NCI-H2107 treated with DMSO at 0.1 percent for 48 hours (cell line): ENCODE data around the gene ENTR1.

Experiments used
- DNase-seq: peaks from one replicate; lab custom pipeline; 2025; ENCODE audit not compliant: unreplicated experiment; lab: John Stamatoyannopoulos, UW

The ENTR1 gene

DNA sequence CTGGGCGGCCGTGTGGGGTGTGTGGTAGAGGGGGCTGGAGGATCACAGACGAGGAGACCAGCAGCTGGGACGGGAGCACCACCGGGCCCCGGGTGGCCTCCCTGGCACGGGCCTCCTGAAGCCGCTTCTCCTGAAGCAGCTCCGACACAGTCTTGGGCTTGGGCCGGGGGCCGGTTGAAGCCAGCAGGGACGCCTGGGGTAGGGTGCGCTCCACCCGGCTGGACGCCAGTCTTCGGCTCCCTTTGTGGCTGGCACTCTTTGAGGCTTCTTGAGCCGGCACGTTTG is 31.5 kb downstream of the ENTR1 start:
- DNase-seq = no peak

DNA sequence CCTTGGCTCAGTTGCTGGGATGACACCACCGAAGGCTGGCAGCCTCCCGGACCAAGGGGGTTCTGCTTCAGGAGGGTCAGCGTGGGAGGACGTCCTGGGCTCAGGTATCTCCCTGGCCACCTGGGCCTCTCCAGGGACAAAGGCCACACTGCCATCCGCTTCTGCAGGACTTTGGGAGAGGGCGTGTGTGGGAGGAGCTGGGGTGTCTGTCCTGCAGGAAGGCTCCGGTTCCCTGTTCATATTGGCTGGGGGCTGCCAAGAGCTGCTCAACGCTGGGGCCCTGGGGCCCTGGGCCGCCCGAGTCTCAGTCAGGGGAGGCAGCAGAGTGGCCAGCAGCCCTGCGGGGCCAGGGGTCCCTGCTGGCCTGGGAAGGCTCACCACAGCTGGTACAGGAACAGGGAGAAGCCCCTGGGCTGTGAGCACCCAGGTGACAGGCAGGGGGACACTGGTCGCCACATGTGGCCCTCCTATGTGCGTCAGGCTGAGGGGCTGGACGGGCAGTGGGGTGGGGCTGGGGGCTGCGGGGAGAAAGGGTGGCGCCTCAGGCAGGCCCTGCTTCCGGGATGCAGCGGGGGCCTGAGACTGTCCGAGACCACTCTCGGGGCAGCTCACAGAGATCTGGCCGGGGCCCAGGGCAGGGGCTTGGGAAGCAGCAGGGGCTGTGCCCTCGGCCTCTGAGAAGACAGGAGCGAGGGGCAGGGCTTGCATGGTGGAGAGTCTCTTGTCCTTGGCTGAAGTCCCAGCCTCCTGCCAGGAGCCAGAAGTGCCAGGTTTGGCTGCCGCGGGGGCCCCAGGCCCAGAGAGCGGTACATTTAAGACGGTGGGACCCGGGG is 32.0 kb downstream of the ENTR1 start:
- DNase-seq = no peak

DNA sequence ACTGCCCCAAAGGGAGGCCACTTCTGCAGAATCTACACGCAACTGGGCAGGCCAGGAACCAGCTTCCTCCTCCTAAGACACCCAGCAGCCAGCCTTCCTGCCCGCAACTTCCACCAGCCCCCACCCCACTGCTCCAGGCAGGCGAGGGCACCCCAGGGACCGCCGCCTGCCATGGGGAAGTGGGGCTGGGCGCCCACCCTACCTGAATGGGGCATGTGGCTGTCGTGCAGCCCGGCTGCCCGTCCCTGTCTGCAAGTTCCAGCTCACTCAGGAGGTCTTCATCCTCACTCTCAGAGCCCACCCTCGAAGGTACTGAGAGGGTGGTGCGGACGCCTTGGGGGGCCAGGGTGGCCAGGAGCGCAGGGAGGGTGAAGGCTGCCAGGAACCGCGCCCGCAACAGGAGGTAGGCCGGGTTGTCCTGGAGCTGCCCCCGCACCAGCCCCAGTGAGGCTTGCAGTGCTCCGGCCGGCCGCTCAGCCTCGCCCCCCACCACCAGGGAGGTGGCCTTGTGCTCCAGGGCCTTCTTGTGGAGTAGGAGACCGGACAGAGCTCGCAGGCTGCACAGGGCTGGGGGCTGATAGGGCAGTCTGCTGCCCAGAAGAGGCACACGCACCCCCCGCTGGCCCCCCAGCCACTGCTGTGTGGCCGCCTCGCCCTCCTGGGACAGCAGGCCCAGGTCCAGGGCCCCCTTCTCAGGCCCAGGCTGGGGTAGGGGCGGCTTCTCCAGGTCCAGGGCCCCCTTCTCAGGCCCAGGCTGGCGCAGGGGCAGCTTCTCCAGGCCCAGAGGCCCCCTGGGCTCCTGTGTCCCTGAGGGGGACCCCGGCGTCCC is 32.9 kb downstream of the ENTR1 start:
- DNase-seq = no peak

- no peak for DNase-seq
These were observed 34.0 kb downstream of the ENTR1 start for GRCh38 chr9:136376457-136376856.

- no peak for DNase-seq
These were observed 35.3 kb downstream of the ENTR1 start for GRCh38 chr9:136375096-136375495.

DNA sequence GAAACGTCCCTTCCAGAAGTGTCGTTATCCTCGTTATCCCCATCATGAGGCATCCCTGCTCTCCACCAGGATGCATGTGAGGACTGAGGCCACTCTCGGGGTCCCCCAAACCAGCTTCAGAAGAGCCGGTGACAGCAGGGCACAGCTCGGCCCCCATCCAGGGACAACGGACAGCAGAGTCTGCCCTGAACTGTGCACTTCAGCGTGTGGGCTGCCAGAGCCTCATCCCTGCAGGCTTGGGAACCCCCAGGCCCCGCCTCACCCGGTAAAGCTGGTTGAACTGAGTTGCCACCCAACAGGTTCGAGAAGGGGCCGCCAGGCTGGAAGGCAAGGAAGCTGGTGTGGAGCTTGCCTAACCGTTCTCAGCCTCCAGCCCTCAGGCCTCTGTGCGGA is 36.2 kb downstream of the ENTR1 start:
- DNase-seq = no peak

DNA sequence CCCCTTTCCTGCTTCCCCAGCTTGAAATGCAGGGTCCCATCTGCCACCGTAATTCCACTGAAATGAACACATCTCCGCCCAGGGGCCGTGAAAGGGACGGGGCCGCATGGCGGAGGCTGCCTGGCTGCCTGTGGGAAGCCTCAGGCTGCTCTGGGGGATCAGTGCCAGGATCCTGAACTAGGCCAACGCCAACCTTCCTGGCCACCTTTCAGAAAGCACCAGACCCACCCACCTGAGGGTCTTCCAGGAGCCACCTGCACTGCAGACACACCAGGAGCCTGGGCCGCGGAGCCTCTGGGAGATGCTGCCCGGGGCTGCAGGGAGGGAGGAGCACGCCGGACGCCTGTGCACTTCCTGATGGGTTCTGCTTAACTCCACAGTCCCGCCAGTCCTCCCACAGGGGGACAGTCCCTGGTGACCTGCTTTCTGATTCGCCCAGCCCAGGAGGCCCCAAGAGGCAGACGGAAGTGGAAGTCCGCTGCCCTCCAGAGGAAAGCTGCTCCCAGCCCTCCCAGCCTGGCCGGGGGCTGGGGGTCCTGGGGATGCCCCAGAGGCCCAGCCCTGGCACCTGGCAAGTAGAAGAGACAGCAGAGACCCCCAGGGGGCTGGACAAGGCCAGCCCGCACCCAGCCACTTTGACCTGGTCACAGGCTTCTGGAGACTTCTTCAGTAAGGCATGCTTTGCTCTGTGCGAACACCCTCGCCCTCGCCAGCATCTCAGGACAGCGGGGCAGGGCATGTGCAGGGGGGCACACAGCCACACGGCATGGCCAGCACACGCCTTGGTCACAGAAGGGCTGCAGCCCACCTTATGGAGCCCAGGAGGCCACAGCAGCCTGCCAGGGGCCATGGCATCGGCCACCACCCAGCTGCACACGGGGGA is 36.9 kb downstream of the ENTR1 start, which contains the start of gene CARD9:
Gene CARD9 (minus strand): TSS at position 370 of the 883 bp plus-strand sequence. CDS start 1,591 bp downstream, outside the sequence.
- DNase-seq = no peak

DNA sequence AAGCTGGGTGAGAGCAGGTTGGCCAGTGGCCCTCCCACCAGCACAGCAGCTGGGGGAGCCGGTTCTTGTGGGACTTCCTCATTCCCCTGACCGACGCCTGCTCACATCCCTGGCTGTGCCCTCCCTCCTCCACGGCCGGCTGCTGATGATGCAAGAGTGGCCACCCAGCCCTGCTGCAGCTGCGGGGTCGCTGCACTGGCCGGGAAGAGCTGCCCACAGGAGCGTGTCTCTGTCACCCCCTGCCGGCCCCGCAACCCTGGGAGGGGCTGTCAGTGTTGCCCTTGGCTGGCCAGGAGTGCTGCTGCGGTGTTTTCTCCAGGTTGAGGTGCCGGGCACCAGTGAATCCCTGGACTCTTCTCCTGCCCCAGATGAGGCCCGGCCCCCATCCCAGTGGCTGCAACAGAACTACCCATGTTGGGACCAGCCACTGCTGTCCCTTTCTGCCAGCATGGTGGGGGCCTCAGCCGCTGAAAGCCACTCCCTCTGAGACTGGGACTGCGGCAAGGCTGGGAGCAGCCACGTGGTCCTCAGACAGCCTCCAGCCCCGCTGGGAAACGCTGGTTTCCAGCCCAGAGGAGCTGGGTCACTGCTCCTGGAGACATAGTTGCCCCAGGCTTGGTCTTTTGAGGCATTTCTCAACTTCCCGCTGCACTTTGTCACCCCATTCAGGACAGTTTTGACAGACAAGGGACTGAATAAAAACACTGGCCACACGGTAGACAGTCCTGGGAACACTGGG is 37.7 kb downstream of the ENTR1 start:
- DNase-seq = no peak

DNA sequence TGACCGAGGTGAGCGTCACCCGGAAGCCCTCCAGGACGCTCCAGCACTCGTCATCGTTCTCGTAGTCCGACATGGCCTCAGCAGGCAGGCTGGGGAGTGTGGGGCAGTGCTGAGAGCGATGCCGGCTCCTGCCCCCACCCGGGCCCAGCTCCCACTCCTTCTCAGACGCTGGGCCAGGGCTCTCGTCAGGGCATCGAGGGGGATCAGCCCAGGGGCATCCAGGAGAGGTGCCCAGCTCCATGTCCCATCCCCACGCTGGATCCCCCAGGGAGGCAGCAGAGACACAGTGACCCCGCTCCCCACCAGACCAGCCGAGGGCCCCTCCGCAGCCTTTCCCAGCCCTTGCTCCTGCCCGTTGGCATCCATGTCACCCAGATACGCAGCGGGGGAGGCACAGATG is 38.4 kb downstream of the ENTR1 start:
- no peak for DNase-seq

GRCh38 chr9:136371533-136371880 is 38.9 kb downstream of the ENTR1 start:
- DNase-seq = no peak

DNA sequence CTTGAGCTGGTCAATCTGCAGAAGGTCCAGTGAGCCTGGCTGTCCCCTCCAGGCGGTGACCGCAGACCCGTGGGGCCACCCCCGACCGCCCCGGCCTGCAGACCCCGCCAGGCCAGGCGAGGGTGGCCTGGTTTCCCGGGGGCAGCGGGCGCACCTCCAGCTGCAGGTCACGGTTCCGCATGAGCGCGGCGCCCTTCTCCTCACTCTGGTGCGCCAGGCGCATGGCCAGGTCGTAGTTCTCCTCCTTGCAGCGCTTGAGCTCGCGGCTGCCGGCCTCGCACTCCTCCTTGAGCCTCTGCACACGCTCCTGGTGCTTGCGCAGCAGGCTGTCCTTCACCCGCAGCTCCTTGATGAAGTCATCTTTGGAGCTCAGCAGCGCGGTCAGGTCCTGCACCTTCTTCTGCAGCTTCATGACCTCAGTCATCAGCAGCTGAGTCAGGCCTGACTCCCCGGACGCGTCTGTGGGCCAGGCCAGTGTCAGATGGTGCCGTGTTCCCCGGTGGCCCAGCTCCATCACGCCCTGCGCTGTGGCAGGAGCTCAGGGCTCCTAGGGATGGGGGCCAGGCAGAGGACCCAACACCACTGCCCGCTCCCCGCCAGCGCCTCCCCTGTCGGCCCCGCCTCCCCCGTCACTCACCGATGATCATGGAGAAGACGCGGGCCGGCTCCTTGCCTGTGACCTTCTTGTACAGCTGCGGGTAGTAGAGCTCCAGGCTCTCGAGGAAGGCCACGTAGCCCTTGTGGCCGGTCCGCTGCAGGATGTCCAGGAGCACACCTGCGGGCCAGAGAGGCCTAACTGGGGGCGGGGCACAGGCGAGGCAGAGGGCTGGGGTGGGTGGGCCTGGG is 39.5 kb downstream of the ENTR1 start:
- no peak for DNase-seq

- DNase-seq = no peak
These were observed 40.4 kb downstream of the ENTR1 start for GRCh38 chr9:136370037-136370436.

GRCh38 chr9:136368190-136368589 is 42.2 kb downstream of the ENTR1 start:
- DNase-seq = no peak

- DNase-seq = no peak
These were observed 42.9 kb downstream of the ENTR1 start for GRCh38 chr9:136367296-136368145.

GRCh38 chr9:136366826-136367225 is 43.6 kb downstream of the ENTR1 start:
- no peak for DNase-seq

DNA sequence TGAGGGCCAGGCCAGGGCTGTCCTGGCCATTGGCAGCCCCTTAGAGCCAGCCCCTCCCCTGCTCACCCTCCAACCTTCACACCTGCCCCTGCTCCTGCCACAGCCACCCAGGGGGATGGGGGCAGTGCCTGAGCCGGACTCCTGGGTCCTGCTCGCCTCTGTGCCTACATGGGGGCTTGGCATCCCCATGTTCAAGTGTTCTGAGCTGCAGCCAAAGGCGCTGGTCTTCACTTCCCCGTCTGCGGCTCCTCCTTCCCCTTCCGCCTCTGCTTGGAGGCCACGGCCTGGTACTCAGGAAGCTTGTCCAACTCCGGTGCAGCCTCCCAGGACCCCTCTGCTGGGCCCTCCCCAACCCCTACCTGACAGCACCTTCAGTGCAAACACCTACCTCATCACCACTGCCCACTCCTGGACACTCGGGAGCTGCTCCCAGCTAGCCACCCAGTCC is 44.6 kb downstream of the ENTR1 start:
- no peak for DNase-seq

- DNase-seq = no peak
These were observed 45.3 kb downstream of the ENTR1 start for GRCh38 chr9:136364942-136365774.
